GM12873 (cell line): Measurements from ENCODE around the gene ATP7A.

Source experiments
- TF ChIP-seq, protein P1 (sequence below): IDR thresholded peaks from 2 replicates; pipeline ENCODE4 v1.5.1; 2012; ENCODE audit warnings: low read depth, mild to moderate bottlenecking, moderate library complexity, low read length, control low read depth; ENCODE audit not compliant: insufficient read depth; ENCODE audit errors: missing control alignments

Gene ATP7A

DNA sequence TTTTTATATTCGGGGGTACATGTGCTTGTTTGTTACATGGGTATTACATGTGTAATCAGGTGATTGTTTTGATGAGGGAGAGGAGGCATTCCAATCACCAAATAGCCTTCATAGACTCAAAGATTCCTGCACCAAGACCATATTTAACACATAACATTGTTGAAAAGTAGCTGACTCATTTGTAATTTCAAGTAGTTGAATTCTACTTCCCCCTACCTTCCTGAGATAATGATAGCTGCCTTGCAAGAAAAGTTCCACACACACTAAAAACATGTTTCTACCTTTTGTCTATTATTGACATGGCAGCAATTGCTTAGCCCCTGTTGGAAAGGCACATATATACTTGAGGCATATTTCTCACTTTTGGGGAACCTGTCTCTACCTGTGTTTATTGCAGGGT, 42.8 kb downstream of the ATP7A start:
- TF ChIP-seq, protein P1, sequence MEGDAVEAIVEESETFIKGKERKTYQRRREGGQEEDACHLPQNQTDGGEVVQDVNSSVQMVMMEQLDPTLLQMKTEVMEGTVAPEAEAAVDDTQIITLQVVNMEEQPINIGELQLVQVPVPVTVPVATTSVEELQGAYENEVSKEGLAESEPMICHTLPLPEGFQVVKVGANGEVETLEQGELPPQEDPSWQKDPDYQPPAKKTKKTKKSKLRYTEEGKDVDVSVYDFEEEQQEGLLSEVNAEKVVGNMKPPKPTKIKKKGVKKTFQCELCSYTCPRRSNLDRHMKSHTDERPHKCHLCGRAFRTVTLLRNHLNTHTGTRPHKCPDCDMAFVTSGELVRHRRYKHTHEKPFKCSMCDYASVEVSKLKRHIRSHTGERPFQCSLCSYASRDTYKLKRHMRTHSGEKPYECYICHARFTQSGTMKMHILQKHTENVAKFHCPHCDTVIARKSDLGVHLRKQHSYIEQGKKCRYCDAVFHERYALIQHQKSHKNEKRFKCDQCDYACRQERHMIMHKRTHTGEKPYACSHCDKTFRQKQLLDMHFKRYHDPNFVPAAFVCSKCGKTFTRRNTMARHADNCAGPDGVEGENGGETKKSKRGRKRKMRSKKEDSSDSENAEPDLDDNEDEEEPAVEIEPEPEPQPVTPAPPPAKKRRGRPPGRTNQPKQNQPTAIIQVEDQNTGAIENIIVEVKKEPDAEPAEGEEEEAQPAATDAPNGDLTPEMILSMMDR: no peak

DNA sequence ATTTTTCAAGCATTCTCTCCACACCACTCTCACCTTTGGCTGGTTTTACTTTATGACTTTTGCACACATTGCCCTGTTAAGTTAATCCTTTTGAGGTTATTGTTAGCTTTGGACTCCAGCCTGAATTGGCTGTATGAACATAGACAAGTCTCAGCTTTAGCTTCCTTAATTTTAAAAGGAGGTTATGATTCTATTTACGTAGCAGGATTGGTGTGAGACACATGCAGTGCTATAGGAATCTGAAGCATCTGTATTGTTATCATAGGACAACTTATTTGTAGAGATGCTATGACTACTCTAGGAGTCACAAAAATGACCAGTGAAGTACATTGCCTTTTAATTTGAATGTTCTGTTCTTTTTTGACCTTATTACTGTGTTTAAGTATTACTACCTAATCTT, 43.2 kb downstream of the ATP7A start:
- TF ChIP-seq, protein P1: no peak

DNA sequence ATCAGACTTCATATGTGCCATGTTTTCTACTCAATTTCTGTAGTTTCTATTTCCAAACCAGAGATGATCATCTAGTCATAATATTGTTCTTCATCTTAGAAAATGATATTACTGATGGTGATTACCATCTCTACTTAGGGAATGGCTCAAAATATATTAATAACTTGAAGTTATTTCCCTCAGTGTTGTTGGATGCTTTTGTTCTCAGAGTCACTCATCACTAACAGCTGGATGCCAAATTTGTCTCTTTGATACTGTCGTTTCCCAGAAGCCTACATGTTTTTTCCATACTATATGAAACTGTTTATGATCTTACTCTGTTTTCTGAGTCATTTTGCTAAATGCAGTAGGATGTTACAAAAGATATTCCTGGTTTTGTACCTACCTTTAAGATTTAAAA, 50.1 kb downstream of the ATP7A start:
- TF ChIP-seq, protein P1: no peak

DNA sequence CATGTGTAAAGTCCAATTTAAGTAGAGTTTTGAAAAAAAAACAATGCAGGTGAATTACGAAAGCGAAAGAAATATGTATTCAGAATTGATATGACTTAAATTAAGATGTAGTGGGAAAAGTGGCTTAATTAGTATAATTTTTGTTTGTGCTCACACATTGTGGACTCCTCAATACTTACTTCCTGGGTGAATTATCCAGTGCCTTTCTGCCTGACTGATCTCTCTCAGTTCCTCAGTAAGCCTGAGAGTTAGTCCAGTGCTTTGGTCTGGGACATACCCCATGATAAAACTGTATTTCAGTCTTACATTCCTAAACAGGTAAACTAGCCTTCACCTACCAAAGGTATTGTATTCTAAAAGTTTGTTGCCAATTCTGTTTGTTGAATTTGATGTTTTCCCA, 50.6 kb downstream of the ATP7A start:
- TF ChIP-seq, protein P1: no peak

DNA sequence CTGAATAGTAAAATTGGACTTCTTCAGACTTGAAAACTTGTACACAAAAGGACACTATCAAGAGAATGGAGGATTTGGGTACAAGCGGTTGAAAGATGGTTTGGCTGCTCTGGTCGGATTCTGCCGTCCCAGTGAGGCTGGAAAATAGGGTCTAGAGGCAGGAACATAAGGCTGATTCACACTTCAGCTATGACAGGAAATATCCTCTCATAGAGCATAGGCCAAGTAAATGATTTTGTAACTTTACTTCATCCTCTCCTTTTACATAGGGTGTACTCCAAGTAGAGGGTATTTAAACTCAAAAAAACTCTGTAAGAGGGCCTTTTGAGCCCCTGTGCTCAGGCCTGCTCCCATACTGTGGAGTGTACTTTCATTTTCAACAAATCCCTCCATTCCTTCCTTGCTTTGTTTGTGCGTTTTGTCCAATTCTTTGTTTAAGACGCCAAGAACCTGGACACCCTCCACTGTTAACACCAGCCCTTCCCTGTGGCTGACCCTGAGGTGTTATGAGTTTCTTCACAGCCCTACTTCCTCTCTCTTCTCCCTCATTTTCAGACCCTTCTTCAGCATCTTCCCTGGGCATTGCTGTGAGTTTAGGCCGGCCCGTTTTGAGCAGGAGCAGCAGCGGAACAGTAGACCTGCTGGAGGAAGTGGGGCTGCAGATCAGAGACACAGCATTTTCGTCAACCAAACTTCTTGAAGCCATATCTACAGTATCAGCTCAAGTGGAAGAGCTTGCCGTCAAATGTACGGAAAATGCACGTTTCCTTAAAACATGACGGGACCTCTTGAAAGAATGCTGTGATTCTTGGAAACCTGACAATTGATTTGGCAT, 51.8 kb downstream of the ATP7A start:
- TF ChIP-seq, protein P1: no peak

DNA sequence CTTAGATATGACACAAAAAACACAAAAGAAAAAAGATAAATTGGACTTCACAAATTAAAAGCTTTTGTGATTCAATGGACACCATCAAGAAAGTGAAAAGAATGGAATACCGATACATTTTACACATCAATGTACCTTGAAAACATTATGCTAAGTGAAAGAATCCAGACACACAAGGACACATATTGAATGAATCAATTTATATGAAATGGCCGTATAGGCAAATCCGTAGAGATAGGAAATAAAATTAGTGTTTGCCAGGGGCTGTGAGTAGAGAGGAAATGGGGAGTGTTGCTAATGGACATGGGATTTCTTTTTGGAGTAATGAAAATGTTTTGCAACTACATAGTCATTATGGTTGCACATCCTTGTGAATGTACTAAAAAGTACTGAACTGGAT, 55.9 kb downstream of the ATP7A start:
- TF ChIP-seq, protein P1: no peak

DNA sequence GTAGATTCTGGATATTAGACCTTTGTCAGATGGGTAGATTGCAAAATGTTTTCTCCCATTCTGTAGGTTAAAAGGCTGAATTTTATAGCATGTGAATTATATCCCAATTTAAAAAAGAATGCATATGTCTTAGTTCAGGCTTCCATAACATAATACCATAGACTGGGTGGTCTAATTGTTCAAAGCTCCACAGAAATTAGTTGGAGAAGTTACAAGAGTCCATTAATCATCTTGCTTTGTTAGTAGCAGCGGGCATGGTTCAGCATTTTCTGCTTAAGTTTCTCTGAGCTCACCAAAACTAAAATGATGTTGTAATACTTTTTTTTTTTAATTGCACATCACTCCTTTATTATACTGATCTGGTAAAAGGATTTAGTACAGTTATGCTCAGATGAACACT, 57.1 kb downstream of the ATP7A start:
- TF ChIP-seq, protein P1: no peak
